Stimulated activated naive CD4-positive, alpha-beta T cell treated with Interleukin-2 at 50 U/mL for 16 hours (primary cell): Measurements from ENCODE around the gene PRKX.
"Not testable (repeated sequence)": the region's sequence is repeated elsewhere in the genome, so short reads cannot be mapped to it uniquely, and the experiment has no call there.

Source experiments
- DNase-seq: peaks from one replicate; lab custom pipeline; 2025; lab: John Stamatoyannopoulos, UW

Gene PRKX

DNA sequence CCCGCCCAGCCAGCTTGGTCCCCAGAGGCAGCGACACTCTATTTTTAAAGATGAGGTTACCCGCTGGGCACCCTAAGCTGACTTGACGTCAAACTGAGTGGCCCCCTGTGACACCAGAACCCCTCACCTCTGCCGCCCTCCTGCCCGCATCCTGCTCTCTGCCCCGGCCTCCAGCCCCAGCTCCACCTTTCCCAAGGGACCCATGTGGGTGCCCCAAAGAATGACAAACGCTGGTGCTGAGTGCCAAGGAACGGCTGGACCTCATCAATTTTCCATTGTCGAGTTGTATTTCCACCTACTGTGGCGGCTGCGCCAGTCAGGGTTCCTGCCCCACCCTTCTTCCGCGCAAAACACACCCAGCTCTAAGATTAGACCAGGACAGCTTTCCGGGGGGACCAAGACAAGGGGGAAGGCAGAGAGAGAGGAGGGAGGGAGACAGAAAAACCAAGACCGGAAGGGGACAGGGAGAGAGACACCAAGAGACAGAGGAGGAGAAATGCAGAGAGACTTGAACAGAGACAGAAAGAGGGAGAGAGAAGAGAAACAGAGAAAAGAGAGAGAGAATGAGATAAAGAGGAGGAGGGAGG is 2.0 kb downstream of the PRKX start:
- DNase-seq = peak; percentile 6

DNA sequence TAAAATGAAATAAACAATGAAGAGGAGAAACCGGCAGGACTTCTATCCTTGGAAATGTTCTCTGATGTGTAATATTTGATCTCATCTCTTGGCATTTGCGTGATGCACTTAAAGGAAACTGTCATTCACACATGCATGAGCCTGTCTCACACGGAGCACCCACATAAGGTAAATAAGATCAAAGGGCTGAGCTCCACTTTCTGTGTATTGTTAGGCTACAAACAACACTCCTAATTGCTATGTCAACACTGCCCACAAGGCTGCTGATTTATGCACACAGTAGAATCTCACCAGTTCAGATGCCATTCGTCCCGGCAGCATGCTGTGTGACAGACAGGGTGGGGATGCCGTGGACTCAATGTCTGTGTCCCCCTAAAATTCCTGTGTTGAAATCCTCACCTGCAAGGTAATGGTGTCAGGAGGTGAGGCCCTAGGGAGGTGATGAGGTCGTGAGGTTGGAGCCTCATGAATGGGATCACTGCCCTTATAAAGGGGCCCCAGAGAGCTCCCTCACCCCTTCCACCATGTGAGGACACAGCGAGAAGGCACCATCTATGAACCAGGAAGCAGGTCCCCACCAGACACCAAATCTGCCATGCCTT is 5.7 kb downstream of the PRKX start:
- DNase-seq = peak; percentile 2

DNA sequence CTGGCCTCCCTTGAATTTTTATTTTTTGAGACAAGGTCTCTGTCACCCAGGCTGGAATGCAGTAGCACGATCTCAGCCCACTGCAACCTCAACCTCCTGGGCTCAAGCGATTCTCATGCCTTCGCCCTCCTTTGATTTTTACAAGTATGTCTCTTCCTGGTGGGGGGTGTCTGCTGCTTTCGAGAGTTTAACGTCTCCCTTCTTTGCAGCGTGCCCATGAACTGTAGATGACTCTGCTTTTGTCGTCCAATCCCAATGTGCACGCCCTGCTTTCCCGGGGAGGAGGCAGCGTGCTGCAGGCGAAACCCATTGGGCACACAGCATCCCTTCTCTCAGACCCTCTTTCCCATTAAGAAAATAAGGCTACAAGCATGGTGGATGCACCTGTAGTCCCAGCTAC is 7.0 kb downstream of the PRKX start:
- no peak for DNase-seq

DNA sequence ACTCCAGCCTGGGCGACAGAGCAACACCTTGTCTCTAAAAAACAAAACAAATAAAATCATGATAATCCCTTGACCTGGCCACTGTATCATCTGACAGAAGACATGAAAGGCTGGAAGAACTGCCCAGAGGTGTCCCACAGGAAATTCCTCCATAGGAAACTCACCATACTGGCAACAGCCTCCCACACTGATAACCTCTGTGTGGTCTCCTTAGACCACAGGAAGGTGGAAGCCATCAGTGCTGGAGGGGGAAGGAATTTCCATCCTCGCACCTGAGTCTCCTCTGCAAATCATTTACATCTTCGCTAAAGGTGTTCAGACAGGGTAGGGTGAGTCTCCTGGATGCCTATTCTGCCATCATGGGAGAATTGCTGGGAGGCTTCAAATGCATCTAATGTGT is 10.2 kb downstream of the PRKX start:
- not testable (repeated sequence) for DNase-seq

DNA sequence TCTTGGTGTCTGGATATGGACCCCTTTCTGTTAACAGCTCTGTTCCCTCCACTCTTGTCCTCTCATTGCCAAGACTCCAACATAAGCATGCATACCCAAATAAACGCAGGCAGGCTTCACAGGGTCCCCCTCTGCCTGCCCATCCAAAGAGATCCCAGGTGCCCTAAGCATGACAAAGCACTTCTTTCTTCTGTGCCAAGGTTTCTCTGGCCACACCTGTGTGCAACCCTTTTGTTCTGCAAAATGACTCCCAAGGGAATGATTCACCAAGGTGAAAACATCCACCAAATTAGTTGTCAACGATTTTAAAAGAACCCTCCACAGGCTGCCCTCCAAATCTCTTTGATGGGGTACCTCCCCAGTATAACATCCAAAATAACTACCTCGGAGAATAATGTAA is 11.4 kb downstream of the PRKX start:
- DNase-seq = not testable (repeated sequence)

DNA sequence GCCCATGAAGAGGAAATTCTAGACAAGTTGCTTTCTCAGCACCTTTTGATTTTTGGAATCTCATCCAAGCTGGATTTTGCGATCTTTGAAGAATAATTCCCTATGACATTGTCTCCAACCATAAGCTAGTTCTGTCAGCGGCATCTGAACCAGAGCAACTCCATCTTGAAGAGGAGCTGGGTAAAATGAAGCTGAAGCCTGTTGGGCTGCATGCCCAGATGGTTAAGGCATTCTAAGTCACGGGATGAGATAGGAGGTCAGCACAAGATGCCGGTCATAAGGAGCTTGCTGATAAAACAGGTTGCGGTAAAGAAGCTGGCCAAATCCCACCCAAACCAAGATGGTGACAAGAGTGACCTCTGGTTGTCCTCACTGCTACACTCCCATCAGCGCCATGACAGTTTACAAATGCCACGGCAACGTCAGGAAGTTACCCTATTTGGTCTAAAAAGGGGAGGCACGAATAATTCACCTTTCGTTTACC is 12.0 kb downstream of the PRKX start:
- not testable (repeated sequence) for DNase-seq

DNA sequence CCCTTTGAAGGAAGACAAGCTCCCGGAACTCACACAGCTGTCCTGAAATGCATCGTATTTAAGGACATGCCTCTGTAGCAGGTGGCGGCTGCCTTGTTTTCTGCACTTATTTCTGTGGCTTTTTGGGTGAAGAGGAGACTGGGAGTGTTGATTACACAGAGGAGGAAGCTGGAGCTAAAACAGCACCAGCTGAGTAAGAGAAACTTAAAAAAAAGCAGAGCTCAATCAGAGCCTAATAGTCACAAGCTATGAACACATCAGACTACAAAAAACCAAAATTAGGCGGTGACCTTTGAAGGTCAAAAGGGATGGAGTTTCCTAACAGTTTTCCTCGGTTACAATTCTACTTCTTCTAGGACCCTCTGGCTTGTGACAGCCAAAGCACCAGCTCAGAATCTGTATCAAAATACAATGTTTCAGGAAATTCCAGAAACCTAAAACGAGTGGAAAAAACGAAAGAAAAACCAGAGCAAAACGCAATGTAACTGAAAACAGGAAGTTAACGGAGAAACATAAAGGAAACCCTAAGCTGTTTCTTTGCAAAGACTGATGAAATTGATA is 13.5 kb downstream of the PRKX start:
- DNase-seq = no peak

DNA sequence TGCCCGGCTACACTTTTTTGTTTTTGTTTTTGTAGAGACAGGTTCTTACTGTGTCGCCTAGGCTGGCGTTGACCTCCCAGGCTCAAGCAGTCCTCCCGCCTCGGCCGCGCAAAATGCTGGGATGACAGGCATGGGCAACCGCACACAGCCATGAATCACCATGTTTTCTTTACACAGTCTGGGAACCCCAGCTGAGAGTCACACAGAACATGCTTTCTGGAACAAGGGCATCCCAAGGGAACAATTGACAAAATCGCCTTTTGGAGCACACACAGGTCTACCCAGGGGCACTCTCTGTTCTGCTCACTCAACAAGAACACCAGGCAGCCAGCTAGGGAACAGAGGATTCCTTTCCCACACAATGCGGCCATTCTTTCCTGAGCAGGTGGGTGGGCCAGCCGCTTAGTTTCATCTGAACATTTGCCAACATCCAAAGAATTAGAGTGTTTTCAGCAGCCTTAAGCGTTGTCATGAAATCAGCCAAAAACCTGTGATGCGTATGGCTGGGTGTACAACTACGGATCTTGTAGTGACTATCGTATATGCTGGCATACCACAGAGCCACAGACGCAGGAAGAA is 15.7 kb downstream of the PRKX start:
- DNase-seq = no peak

DNA sequence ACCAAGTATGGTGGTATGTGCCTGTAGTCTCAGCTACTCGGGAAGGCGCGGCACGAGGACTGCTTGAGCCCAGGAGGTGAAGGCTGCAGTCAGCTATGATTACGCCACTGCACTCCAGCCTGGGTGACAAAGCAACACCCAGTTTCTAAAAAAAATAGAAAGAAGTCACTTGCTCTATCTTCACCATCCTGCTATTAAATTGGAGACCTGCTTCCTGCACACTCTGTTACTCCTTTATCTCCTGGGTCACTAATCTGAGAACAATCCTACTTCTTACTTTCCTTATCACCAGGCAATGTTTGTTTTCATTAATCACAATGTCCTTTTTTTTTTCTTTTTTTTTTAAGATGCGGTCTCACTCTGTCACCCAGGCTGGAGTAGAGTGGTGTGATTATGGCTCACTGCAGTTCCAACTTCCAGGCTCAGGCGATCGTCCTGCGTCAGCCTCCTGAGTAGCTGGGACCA is 16.2 kb downstream of the PRKX start:
- DNase-seq = no peak

DNA sequence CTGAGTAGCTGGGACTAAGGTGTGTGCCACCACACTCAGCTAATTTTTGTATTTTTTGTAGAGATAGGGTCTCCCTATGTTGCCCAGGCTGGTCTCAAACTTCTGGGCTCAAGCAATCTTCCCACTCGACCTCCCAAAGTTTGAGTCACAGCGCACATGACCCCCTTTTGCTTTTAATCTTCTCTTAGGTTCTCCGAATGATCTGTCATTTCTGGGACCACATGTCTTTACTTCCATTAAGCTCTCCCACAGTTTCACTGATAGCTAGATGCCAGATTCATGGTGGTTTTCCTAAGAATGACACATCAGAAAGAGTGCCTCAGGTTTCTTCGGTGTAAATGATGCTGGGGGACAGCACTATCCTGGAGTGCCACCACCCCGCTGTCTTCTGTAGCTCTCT is 17.9 kb downstream of the PRKX start:
- DNase-seq = no peak

DNA sequence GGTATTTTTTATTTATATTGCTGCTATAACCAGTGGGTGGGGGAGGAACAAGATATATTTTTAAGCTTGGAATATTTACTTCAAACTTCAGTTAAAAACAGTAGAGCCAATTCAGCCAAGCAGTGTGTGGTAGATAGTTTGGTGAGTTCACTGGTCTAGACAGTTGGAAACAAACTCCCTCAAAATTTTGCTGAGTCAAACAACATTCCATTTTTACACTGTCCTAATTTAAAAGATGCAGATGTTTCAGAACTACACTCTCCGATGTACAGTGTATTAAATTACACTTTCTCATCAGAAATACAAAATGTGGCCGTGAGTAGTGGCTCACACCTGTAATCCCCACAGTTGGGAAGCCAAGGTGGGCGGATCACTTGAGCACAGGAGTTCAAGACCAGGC is 23.3 kb downstream of the PRKX start:
- no peak for DNase-seq

DNA sequence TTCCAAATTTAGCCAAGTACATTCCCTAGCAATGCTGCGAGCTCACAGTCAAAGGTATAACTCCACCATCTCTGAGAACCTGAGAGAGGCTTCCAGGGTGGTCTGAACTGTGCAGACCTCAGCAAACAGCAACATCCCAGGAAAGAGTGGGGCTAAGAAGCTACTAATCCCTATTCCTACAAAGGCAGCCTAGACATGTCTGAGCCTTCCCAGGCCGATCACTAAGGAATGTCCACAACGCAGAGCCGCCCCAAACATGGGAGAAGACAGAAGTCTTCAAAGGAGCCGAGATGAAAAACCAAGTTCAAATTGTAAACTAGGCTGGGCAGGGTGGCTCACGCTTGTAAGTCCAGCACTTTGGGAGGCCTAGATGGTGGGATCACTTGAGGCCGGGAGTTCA is 30.2 kb downstream of the PRKX start:
- not testable (repeated sequence) for DNase-seq

DNA sequence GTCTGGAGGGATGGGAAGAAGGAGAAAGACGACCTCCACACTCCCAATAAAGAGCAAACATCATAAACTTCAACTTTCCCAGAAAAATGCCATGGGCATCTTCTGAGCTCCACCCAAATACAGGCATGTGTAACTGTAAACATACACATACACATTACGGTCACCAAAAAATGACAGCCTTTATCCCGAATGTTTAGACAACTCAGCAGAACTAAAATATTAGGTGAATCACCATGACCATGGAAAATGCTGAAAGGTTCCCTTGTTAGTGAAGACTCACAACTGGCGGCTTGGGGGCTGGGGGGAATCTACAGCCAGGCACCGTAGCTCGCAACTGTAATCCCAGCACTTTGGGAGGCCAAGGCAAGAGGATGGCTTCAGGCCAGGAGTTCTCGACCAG is 33.0 kb downstream of the PRKX start:
- no peak for DNase-seq

DNA sequence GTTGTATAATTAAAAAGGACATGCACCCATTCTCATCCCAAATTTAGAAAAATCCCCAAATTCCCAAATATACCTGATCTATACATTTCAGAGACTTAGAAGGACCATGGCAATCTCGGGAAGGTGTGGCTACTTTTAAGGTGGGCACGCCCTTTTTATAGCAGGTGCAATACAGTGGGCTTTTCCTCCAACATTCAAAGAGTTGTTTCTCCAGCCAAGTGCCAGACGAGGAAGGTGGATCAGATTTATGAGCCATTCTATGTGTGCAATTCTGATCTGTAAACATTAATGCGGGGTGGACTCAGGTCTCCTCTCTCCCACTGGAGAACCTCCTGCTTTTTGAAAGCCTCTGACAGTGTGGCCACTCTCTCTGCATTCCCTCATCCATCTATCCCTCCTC is 33.8 kb downstream of the PRKX start:
- no peak for DNase-seq

DNA sequence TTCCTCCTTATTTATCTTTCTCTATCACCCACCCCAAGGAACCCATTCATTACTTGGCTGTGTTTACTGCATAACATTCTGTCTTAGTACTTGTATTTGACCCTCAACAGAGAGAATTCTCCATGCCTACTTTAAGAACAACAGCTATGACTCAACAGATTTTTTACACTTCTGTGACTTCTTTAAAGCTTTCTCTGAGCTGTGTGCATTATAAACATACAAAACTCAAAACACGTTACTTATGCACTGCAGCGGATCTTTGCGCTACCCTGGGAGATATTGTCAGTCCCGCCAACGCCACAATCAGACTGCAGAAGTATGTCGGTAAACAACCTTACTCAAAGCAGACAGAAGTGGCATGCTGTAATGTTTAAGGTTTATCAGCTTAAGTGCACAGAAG is 35.1 kb downstream of the PRKX start:
- no peak for DNase-seq

DNA sequence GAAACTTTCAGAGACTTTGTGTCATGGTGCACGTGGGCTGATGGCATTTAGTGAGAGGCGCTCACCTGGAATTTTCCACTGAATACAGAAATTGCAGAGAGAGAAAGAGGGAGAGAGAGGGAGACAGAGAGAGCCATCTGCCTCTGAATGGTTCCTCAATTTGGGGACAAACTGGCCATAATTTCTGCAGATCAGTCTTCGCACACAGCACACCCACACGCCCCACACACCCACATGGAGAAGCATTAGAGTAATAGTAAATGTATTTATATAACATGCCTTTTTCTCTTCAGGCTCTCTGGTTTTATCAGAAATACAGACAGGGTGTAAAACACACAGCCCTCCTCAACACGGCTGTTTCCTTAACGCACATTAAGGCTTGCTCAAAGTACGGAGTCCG is 38.6 kb downstream of the PRKX start:
- no peak for DNase-seq

DNA sequence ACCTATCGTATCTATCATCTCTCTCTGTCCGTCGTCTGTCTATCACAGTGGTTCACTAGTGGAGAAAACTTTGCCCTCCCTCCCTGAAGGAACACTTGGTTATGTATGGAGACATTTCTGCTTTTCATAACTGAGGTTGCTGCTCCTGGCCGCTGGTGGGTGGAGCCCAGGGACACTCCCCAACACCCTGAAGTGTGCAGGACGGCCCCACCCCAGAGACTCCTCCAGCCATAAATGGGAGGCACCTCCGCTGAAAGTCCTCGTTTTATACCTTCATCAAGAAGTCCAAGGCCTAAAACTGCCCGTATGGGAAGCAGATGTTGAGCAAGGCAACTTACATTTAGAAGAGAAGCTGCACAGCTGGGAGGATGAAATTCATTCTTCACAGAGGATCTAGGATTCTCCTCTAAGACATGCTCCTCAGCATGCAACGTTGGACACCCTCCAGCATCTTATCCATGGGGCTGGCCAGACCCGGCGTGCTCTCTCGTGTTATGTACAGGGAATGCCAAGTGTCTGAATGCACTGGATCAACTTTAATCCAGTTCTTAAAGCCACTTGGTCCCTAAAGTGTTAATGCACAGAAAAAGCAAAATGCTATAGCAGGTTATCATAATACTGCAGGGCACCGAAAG is 43.5 kb downstream of the PRKX start:
- no peak for DNase-seq

DNA sequence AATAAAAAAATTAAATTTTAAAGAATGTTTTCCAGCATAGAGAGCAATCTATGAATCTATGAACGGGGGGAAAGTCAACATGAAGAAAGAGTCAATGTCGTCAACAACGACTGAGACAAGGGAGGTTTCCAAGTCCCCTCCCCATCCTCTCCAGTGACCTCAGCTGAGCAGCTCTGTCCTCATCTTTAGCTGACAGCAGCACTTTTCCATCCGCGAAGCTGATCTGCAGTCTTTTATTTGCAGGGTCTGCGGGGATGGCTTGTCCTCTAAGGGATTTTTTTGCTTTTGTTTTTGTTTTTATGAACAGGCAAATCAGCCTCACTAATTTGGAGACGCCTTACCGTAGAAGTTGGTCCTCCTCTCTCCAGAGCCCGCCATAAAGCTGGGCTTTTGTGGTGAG is 46.5 kb downstream of the PRKX start:
- no peak for DNase-seq

DNA sequence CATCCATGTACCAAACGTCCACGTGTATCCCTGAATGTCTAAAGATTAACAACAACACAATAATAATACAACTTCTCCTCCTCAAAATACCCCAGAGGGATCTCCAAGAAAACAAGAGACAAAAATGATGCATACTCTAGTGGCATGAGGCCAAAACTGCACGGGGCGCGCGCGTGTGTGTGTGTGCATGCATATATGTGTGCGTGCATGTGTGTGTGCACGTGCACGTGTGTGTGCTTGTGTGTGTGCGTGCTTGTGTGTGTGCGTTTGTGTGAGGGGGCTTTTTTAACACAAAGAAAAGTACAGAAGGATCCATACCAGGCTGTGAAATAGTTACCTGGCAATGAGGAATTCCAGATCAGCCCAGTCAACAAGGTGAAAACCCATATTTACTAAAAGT is 48.5 kb downstream of the PRKX start:
- no peak for DNase-seq

DNA sequence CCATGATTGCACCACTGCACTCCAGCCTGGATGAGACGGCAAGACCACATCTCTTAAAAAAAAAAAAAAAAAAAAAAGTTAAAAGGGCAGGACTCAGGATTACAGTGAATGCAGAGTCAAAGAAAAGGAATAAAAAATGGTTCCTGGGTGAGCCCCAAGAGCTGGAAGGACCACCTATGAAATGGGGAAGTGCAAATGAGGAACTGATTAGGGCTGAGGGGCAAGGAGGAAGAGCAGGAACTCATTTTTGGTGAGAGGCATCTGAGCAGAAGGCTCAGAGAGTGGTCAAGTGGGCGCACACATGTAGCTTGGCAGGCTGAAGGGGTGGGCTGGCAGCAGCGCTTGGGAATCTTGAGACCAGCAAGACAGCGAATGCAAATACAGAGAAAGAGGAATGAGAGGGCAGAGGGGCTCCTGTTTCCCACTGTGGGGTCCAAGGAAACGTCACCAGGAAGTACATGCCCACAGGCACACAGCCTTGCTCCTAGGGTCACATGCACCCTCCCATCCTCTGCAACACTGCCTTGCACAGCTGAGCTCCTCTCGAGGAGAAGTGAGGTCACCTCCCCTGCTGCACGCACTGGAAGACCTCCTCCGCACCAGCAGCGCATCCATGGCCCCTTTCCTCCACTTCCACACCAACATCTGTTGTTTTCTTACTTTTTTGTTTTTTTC is 49.7 kb downstream of the PRKX start:
- not testable (repeated sequence) for DNase-seq

DNA sequence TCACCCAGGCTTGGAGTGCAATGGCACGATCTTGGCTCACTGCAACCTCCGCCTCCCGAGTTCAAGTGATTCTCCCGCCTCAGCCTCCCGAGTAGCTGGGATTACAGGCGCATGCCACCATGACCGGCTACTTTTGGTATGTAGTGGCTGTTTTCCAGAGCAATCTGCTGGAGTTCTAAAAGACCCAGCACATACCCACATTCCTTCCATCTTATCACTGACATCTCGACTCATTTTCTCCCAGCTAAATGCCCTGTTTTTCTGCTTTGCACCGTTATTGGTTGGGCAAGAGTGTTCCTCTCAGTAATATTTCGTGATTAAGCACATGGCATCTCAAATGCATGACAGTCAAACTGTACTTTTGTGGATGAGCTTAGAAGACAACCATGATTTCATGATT is 53.7 kb downstream of the PRKX start:
- no peak for DNase-seq

DNA sequence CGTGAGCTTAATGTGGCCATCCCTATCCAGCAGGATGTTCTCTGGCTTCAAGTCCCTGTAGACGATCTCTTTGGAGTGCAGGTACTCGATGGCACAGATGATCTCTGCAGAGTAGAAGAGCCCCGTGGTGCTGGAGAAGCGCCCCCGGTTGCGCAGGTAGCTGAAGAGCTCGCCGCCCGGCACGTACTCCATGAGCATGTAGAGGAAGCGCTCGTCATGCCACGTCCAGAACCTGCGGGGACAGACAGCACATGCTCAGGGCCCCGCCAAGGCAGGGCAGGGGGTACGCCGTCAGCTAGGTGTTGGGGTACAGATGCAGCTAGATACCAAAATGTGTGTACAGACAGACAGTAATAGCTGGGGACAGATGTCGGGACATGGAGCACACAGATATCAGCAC is 58.3 kb downstream of the PRKX start:
- no peak for DNase-seq
